Choroid plexus epithelial cell (primary cell): ENCODE results near the gene ZFYVE26.
A peak's percentile ranks its signal among the peaks of the same experiment; 100 is the strongest.

Source experiments
- DNase-seq: peaks from one replicate; pipeline ENCODE4 v3.0.0-alpha.2; 2010; ENCODE audit warnings: low read depth
- H3K4me3 ChIP-seq: 2 replicates; pipeline ENCODE4 v1.5.1; 2011; ENCODE audit warnings: low read depth, mild to moderate bottlenecking, control low read depth, low read length, moderate library complexity
- TF ChIP-seq, protein P1 (sequence below): conservative IDR thresholded peaks from 2 replicates; pipeline ENCODE4 v1.5.1; 2011; ENCODE audit warnings: low read depth, mild to moderate bottlenecking, control low read depth, inconsistent platforms, low read length, moderate library complexity

Gene ZFYVE26

DNA sequence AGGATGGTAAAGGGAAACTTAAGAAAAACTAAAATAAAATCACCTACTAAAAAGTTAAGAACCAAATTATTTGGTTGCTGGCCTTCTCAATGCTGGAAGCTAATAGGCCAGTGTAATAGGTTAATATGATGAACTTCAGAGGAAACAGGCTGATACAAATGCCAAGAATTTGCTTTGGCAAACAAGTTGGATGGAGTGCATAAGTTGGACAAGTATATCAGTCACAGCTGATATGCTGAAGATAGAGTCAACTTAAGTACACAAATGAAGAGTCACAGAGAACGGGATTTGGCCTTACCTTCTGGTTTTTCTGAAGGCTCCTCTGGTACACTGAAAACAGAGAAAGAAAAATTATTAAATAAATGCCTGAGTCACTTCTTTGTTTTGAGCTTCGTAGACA is 48.2 kb downstream of the ZFYVE26 start:
- TF ChIP-seq, protein P1, sequence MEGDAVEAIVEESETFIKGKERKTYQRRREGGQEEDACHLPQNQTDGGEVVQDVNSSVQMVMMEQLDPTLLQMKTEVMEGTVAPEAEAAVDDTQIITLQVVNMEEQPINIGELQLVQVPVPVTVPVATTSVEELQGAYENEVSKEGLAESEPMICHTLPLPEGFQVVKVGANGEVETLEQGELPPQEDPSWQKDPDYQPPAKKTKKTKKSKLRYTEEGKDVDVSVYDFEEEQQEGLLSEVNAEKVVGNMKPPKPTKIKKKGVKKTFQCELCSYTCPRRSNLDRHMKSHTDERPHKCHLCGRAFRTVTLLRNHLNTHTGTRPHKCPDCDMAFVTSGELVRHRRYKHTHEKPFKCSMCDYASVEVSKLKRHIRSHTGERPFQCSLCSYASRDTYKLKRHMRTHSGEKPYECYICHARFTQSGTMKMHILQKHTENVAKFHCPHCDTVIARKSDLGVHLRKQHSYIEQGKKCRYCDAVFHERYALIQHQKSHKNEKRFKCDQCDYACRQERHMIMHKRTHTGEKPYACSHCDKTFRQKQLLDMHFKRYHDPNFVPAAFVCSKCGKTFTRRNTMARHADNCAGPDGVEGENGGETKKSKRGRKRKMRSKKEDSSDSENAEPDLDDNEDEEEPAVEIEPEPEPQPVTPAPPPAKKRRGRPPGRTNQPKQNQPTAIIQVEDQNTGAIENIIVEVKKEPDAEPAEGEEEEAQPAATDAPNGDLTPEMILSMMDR: no peak
- DNase-seq: no peak
- no peak overlapping the region for H3K4me3 ChIP-seq

DNA sequence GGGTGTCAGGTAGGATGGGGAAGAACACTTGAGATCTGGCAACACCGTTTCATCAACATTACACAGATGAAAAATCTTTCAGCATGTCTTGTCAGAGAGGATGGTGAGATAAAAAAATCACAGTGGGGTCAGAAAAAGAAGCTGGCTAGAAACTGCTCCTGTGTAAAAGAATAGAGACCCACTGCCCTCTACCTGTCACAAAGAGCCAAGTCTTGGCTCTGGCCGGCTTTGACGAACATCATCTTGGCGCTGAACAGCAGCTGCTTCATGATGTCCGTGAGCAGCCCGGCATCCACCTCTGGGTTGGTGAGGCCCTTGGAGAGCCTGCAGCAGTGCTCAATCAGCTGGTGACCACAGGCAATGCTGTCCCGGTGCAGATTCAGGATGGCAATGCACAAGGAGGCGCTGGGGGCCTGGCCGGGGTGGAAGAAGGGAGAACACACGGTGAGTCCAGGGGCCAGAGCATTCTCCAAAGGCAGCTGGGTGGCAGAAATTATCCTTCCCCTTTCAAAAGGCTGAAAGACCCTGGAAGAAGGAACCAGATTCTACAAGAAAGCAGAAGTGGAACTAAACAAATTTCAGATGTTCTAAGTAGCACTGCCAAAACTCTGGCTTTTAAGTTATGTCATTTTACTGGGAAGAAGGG is 50.2 kb downstream of the ZFYVE26 start:
- DNase-seq: no peak
- no peak overlapping the region for H3K4me3 ChIP-seq
- TF ChIP-seq, protein P1: no peak

DNA sequence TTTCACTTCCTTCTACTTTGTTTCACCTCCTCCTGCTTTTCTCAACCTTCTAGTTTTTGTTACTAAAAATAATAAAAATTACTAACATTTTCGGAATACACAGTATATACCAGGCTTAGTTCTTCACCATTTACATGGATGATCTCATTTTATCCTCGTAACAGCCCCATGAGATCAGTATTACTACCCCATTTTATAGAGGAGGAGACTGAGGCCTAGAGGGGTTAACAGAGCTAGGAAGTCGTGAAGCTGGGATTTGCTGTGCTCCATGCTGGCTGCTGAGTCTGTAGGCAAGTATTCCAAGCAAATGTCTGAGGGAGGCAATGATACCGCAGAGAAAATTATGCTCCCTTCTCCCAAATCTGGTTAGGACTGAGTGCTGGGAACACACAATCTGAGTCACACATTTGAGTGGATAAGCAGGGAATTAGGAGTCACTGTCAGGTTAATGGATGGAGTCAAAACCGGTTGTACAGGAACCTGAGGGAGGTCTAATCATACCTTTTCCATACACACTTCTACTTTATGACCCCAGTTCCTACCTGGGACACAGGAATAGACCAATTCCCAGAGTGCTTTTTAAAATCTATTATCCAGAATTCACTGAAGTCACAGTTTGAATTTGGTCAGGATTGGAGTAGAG is 51.1 kb downstream of the ZFYVE26 start:
- no peak for DNase-seq
- no peak overlapping the region for H3K4me3 ChIP-seq
- TF ChIP-seq, protein P1: no peak

DNA sequence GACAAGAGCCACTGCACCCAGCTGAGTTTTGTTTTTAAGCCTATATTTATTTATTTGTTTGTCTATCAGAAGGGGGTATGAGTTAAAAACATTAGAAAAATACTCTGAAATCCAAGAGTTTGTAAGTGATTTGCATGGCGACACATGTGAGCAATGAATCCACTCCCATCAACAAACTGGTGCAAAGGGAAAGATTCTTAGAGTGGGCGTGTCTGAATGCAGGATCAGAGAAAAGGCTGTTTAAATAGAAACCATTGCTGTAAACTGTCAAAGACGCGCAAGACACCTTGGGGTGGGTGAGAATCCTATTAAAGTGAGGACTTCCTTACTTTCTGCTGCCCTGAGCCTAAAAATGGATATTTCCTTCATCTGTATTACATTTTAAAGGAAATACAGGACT is 51.9 kb downstream of the ZFYVE26 start:
- no peak overlapping the region for H3K4me3 ChIP-seq
- no peak for DNase-seq
- TF ChIP-seq, protein P1: no peak

DNA sequence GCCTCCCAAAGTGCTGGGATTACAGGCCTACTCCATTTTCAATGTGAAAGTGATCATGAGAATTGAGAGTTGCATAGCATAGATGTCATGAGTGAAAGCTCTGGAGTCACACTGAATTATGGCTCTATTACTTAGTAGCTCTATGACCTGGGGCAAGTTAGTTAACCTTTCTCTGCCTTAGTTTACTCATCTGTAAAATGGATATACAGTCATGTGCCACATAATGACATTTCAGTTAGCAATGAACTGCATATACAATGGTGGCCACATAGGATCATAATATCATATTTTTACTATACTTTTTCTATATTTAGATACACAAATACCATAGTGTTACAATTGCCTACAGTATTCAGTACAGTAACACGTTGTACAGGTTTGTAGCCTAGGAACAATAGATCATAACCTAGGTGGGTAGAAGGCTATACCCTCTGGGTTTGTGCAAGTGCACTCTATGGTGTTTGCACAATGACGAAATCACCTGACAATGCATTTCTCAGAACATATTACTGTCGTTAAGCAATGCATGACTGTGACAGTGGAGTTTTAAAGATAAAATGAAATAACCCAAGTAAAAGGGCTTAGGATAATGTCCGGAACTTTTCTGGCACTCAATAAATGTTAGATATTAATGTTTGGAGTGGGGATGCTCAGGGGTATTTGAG is 53.1 kb downstream of the ZFYVE26 start:
- H3K4me3 ChIP-seq: no peak overlapping the region
- peak; percentile 4 for DNase-seq
- TF ChIP-seq, protein P1: no peak

DNA sequence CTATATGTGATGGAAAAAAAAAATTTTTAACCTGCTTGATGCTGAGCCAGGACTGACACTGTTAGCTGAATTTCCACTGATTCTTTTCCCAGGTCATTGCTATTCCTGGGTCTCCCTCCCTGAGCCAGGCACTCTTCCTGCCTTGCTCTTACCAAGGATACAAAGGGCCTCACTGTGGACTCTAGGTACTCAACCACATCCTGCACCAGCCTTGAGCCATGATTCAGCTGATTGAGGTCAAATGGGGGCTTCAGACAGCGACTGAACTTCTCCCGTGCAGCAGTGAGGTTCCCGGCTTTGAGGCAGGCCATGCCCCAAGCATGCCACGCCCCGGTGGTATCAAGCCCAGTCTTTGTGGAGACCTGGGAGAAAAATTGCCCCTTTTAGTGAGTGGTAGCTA is 54.3 kb downstream of the ZFYVE26 start:
- no peak for DNase-seq
- H3K4me3 ChIP-seq: no peak overlapping the region
- TF ChIP-seq, protein P1: no peak

DNA sequence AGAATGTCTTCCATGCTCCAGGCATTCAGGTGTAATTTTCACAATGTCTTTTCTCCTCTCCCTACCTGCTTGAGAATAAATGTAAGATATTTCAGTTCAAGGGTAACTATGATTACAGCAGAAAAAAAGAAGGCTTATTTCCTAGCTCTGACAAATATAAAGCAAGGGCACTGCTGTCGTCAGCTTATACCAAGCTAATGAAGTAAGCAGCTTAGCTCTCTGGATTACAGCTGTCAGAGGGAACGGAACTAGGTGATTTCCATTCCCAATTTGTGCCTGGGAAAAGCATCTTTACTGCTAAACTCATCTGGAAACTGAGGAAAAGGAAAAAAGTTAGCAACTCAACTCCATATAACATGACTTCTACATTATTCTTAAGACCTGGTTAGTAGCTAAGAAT is 56.5 kb downstream of the ZFYVE26 start:
- no peak for DNase-seq
- H3K4me3 ChIP-seq: no peak overlapping the region
- TF ChIP-seq, protein P1: no peak
